B cell (primary cell): ENCODE results near the gene ANO2. TPM values are rescaled to one million over a fixed set of nuclear protein-coding genes. Genes with fewer than 3 reads are reported as not detected.

Experiments
- ATAC-seq: fragments of 200-7000 bp; cut with Tn5 transposase; one replicate; pipeline ENCODE4 v1.10.0; 2021; ENCODE audit warnings: low read depth, mild to moderate bottlenecking, moderate number of reproducible peaks, moderate library complexity
- CTCF ChIA-PET: fragments of 350-600 bp; sonication (Branson Sonifier 250); formaldehyde crosslinking; loops from one replicate; lab custom pipeline; 2021; ENCODE audit warnings: antibody characterized with exemption, inconsistent platforms; lab: Charles Lee
- POLR2A ChIA-PET: fragments of 350-600 bp; sonication (Branson Sonifier 250); formaldehyde crosslinking; loops from one replicate; lab custom pipeline; 2021; ENCODE audit warnings: antibody characterized with exemption; lab: Charles Lee
- DNase-seq: peaks from one replicate; pipeline ENCODE4 v3.0.0; 2013
- H2AFZ ChIP-seq: 2 replicates; pipeline ENCODE4 v1.6.1; 2012; ENCODE audit warnings: mild to moderate bottlenecking, low read depth, low read length; ENCODE audit not compliant: insufficient read depth, poor library complexity, severe bottlenecking
- H3K27ac ChIP-seq, 2 donors: 1 replicate in 1 of 2; 2 replicates in 1 of 2; pipeline ENCODE4 v1.5.1; 2012 to 2013; ENCODE audit warnings: low read length in 2 of 2, mild to moderate bottlenecking in 2 of 2, moderate library complexity in 1 of 2
- H3K27me3 ChIP-seq, 4 experiments: fragments of 200-600 bp in 1 of 4; sonication (generic) in 1 of 4; replicated peaks in 1 of 4; 1 replicate in 2 of 4; 2 replicates in 2 of 4; pipeline versions ENCODE4 v1.6.1 to v1.7.0; 2013 to 2016; ENCODE audit warnings: low read length in 3 of 4, mild to moderate bottlenecking in 2 of 4, mixed read lengths in 1 of 4, moderate library complexity in 1 of 4; ENCODE audit not compliant: insufficient read depth in 4 of 4, control insufficient read depth in 3 of 4; ENCODE audit errors: control extremely low read depth in 1 of 4
- H3K36me3 ChIP-seq, 2 experiments: replicated peaks in 1 of 2; 1 replicate in 1 of 2; 2 replicates in 1 of 2; pipeline versions ENCODE4 v1.6.1 to v1.7.1; 2013; ENCODE audit warnings: low read length in 1 of 2; ENCODE audit not compliant: insufficient read depth in 2 of 2, control insufficient read depth in 1 of 2; ENCODE audit errors: control extremely low read depth in 1 of 2, extremely low read depth in 1 of 2
- H3K4me1 ChIP-seq, 2 donors: fragments of 200-600 bp in 1 of 2; sonication (generic) in 1 of 2; 1 replicate in 1 of 2; 2 replicates in 1 of 2; pipeline versions ENCODE4 v1.5.1 to v1.6.1; 2013 to 2017; ENCODE audit warnings: low read length in 2 of 2; ENCODE audit not compliant: control insufficient read depth in 2 of 2, insufficient read depth in 2 of 2
- H3K4me2 ChIP-seq: replicated peaks from 2 replicates; pipeline ENCODE3; 2012; ENCODE audit warnings: mild to moderate bottlenecking, low read depth, low read length; ENCODE audit not compliant: poor library complexity, severe bottlenecking
- H3K4me3 ChIP-seq, 5 experiments: fragments of 200-600 bp in 1 of 5; sonication (generic) in 1 of 5; 1 replicate in 3 of 5; 2 replicates in 2 of 5; pipeline versions ENCODE4 v1.5.1 to v1.7.0; 2011 to 2016; ENCODE audit warnings: low read length in 4 of 5, mild to moderate bottlenecking in 4 of 5, low read depth in 2 of 5, control low read depth in 1 of 5, moderate library complexity in 1 of 5; ENCODE audit not compliant: insufficient read depth in 1 of 5; ENCODE audit errors: control extremely low read depth in 1 of 5, extremely low read depth in 1 of 5
- H3K79me2 ChIP-seq: fragments of 200-600 bp; sonication (generic); one replicate; pipeline ENCODE4 v1.6.0; 2016; ENCODE audit warnings: low read length; ENCODE audit not compliant: control insufficient read depth, insufficient read depth
- H3K9ac ChIP-seq: fragments of 200-600 bp; sonication (generic); 2 replicates; pipeline ENCODE4 v1.6.1; 2017; ENCODE audit warnings: mild to moderate bottlenecking, low read length, moderate library complexity
- H3K9me3 ChIP-seq, 3 donors: one replicate each; pipeline versions ENCODE4 v1.6.1 to v1.7.1; 2013; ENCODE audit warnings: low read length in 2 of 3; ENCODE audit not compliant: control insufficient read depth in 2 of 3, insufficient read depth in 1 of 3; ENCODE audit errors: control extremely low read depth in 1 of 3
- H4K20me1 ChIP-seq: 2 replicates; pipeline ENCODE4 v1.6.0; 2012; ENCODE audit warnings: mild to moderate bottlenecking, low read length; ENCODE audit not compliant: insufficient read depth, control insufficient read depth, poor library complexity, severe bottlenecking
- H3K27ac Mint-ChIP-seq: one replicate; pipeline ENCODE4 v1.8.0; 2021; ENCODE audit warnings: mixed read lengths
- H3K27me3 Mint-ChIP-seq: one replicate; pipeline ENCODE4 v1.8.0; 2021; ENCODE audit warnings: mixed read lengths
- H3K4me1 Mint-ChIP-seq: one replicate; pipeline ENCODE4 v1.8.0; 2021; ENCODE audit warnings: mixed read lengths
- H3K4me3 Mint-ChIP-seq: one replicate; pipeline ENCODE4 v1.8.0; 2021; ENCODE audit warnings: mixed read lengths
- H3K9me3 Mint-ChIP-seq: one replicate; pipeline ENCODE4 v1.8.0; 2022; ENCODE audit warnings: mixed read lengths; ENCODE audit not compliant: insufficient read depth
- CTCF ChIP-seq: fragments of 200-600 bp; IDR thresholded peaks from one replicate; pipeline ENCODE4 v1.8.0; 2022; ENCODE audit warnings: antibody characterized with exemption, mild to moderate bottlenecking
- EZH2 ChIP-seq: IDR thresholded peaks from 2 replicates; pipeline ENCODE4 v1.6.1; 2012; ENCODE audit warnings: borderline replicate concordance, low read depth, mild to moderate bottlenecking, moderate library complexity, low read length; ENCODE audit not compliant: insufficient read depth, poor library complexity, severe bottlenecking
- WGBS: methylation state at CpG from one replicate; pipeline ENCODE4 v1.1.5; 2013; ENCODE audit warnings: missing lambda C conversion rate; ENCODE audit not compliant: insufficient coverage; 5-methylcytosine and 5-hydroxymethylcytosine counted together
- intact Hi-C: fragments of 100-400 bp; cut with micrococcal nuclease; formaldehyde crosslinking; loops from one replicate; pipeline ENCODE4 v1.10.0; 2022
- polyA plus RNA-seq: library from polyadenylated mRNA; depleted of rRNA; stranded (reverse); fragments of >200 nt; gene quantifications from 2 replicates; pipeline ENCODE4 v1.2.3, GENCODE V29; 2012
- total RNA-seq, 2 donors: library from RNA; stranded (reverse); fragments of 120-200 nt in 1 of 2; gene quantifications; 1 replicate in 1 of 2; 2 replicates in 1 of 2; pipeline versions ENCODE4 v1.2.3 to v1.2.4, GENCODE V29; 2013 to 2022

The ANO2 gene
- total and polyA plus RNA-seq, 2 donors (not counting 1 experiment from before 2014, with no cell fraction given): not detected

- no peaks in the 10 kb centered on the region for H3K9me3 Mint-ChIP-seq
- H3K4me3 Mint-ChIP-seq: no peak overlapping the region
Observed at GRCh38 chr12:5684989-5685388, 260.1 kb downstream of the ANO2 start.

GRCh38 chr12:5682581-5682980 is 262.5 kb downstream of the ANO2 start:
- CTCF ChIA-PET: no interaction called here
- Mint-ChIP-seq H3K27me3 (peaks cover 12% of the 10 kb centered on the region), H3K9me3 (no peaks in the 10 kb centered on the region), H3K4me1 (no peaks in the 10 kb centered on the region), H3K27ac (no peak overlapping the region), H3K4me3 (no peak overlapping the region)
- no peak overlapping the region for H3K27ac ChIP-seq
- TF ChIP-seq CTCF (no peak), EZH2 (no peak)
- no peaks in the 10 kb centered on the region for H3K9me3 ChIP-seq
- H3K9ac ChIP-seq: no peak overlapping the region
- DNase-seq: no peak
- H4K20me1 ChIP-seq: no peaks in the 10 kb centered on the region
- H3K4me3 ChIP-seq: no peak overlapping the region
- no peaks in the 10 kb centered on the region for H3K27me3 ChIP-seq
- no CpG with 5 or more reads among the region's 3 CpGs for WGBS
- POLR2A ChIA-PET: no interaction called here
- no peak for ATAC-seq
- no peaks in the 10 kb centered on the region for H3K79me2 ChIP-seq
- H2AFZ ChIP-seq: no peak overlapping the region
- H3K4me2 ChIP-seq: no peak overlapping the region
- H3K36me3 ChIP-seq: no peaks in the 10 kb centered on the region
- no peaks in the 10 kb centered on the region for H3K4me1 ChIP-seq
- intact Hi-C loops: no loop called here

More at GRCh38 chr12:5684989-5685388, 260.1 kb downstream of the ANO2 start:
- no peak for DNase-seq
- H3K27me3 Mint-ChIP-seq: peaks cover 5% of the 10 kb centered on the region
- Histone ChIP-seq H3K27ac (no peak overlapping the region), H4K20me1 (no peaks in the 10 kb centered on the region), H3K9ac (no peak overlapping the region), H3K4me3 (no peak overlapping the region), H3K4me2 (no peak overlapping the region), H3K9me3 (no peaks in the 10 kb centered on the region), H3K4me1 (no peaks in the 10 kb centered on the region), H3K79me2 (no peaks in the 10 kb centered on the region), H2AFZ (no peak overlapping the region), H3K27me3 (no peaks in the 10 kb centered on the region), H3K36me3 (no peaks in the 10 kb centered on the region)
- 77% methylated on average over 1 of the region's 2 CpGs for WGBS
- intact Hi-C loops: no loop called here
- H3K27ac Mint-ChIP-seq: no peak overlapping the region
- POLR2A ChIA-PET: no interaction called here
- no peak for TF ChIP-seq CTCF
- no peak for TF ChIP-seq EZH2
- no peaks in the 10 kb centered on the region for H3K4me1 Mint-ChIP-seq
- ATAC-seq: no peak
- CTCF ChIA-PET: no interaction called here
